A673 (cell line): ENCODE measurements around the gene PVALB. TPM values are rescaled to one million over a fixed set of nuclear protein-coding genes. Genes with fewer than 3 reads are reported as not detected.

ENCODE experiments used
- BruUV-seq: library from RNA; stranded (reverse); fragments of 400-500 nt; replicated peaks from 2 replicates; lab custom pipeline; 2021; lab: Mats Ljungman, UMichigan
- CTCF ChIA-PET: fragments of 300-600 bp; sonication (Branson Sonifier 250); formaldehyde crosslinking; loops from one replicate; lab custom pipeline; 2022; ENCODE audit warnings: antibody characterized with exemption; lab: Charles Lee
- POLR2A ChIA-PET: fragments of 300-600 bp; sonication (Branson Sonifier 250); formaldehyde crosslinking; loops from one replicate; lab custom pipeline; 2022; ENCODE audit warnings: antibody characterized with exemption; ENCODE audit not compliant: low non-redundant PET; lab: Charles Lee
- DNase-seq: peaks from one replicate; pipeline ENCODE4 v3.0.0-alpha.2; 2015; ENCODE audit warnings: low spot score
- H3K27ac ChIP-seq: fragments of 200-600 bp; sonication (generic); 2 replicates; pipeline ENCODE4 v1.5.1; 2016; ENCODE audit warnings: mixed run types, low read depth, mild to moderate bottlenecking, mixed read lengths, antibody characterized with exemption, low read length; ENCODE audit not compliant: poor library complexity, severe bottlenecking
- H3K27me3 ChIP-seq: fragments of 200-600 bp; sonication (generic); replicated peaks from 2 replicates; pipeline ENCODE4 v1.6.1; 2017; ENCODE audit warnings: mixed run types, low read depth, mild to moderate bottlenecking, mixed read lengths, antibody characterized with exemption, low read length; ENCODE audit not compliant: insufficient read depth, poor library complexity
- H3K36me3 ChIP-seq: fragments of 200-600 bp; sonication (generic); 2 replicates; pipeline ENCODE4 v1.6.1; 2016; ENCODE audit warnings: mixed run types, mild to moderate bottlenecking, mixed read lengths, antibody characterized with exemption, low read length; ENCODE audit not compliant: insufficient read depth, poor library complexity, severe bottlenecking
- H3K4me1 ChIP-seq: fragments of 200-600 bp; sonication (generic); 2 replicates; pipeline ENCODE4 v1.6.1; 2017; ENCODE audit warnings: mixed run types, mild to moderate bottlenecking, mixed read lengths, antibody characterized with exemption, low read length; ENCODE audit not compliant: insufficient read depth, poor library complexity, severe bottlenecking
- H3K4me3 ChIP-seq: fragments of 200-600 bp; sonication (generic); 2 replicates; pipeline ENCODE4 v1.5.1; 2016; ENCODE audit warnings: low read depth, mixed run types, mild to moderate bottlenecking, mixed read lengths, low read length; ENCODE audit not compliant: poor library complexity, severe bottlenecking
- H3K9me3 ChIP-seq: fragments of 200-600 bp; sonication (generic); 2 replicates; pipeline ENCODE4 v1.6.1; 2016; ENCODE audit warnings: mixed run types, low read depth, mild to moderate bottlenecking, mixed read lengths, antibody characterized with exemption, low read length; ENCODE audit not compliant: poor library complexity, severe bottlenecking
- CTCF ChIP-seq: fragments of 300-800, 200-600 bp; sonication (generic); conservative IDR thresholded peaks from 2 replicates; pipeline ENCODE4 v1.5.1; 2017; ENCODE audit warnings: low read depth, mild to moderate bottlenecking, antibody characterized with exemption, low read length, moderate library complexity, mixed read lengths
- EZH2 ChIP-seq: fragments of 200-600 bp; sonication (generic); IDR thresholded peaks from 2 replicates; pipeline ENCODE4 v1.6.1; 2017; ENCODE audit warnings: borderline replicate concordance, low read depth, mild to moderate bottlenecking, mixed read lengths, antibody characterized with exemption, low read length; ENCODE audit not compliant: poor library complexity, severe bottlenecking
- intact Hi-C: fragments of 100-400 bp; cut with micrococcal nuclease; formaldehyde crosslinking; loops from one replicate; pipeline ENCODE4 v1.10.0; 2022; ENCODE audit not compliant: unreplicated experiment
- total RNA-seq: library from RNA; stranded (reverse); gene quantifications from 2 replicates; pipeline ENCODE4 v1.2.3, GENCODE V29; 2021

The PVALB gene
- total RNA-seq, 1 experiment from 2014 or later, result not detected

- Histone ChIP-seq H3K9me3 (no peaks in the 10 kb centered on the region), H3K4me1 (no peaks in the 10 kb centered on the region), H3K27me3 (peaks cover 12% of the 10 kb centered on the region), H3K27ac (no peak overlapping the region), H3K36me3 (no peaks in the 10 kb centered on the region), H3K4me3 (no peak overlapping the region)
- intact Hi-C loops, result no loop called here
- TF ChIP-seq CTCF (no peak), EZH2 (no peak)
- BruUV-seq, result no TSS peak
- ChIA-PET POLR2A (no interaction called here), CTCF (interaction anchor here (0.5 kb wide), 1 partner anchor 45 kb away, joined by 5 read pairs; no protein-coding TSS in a partner anchor)
- no peak for DNase-seq
Measured at GRCh38 chr22:36858966-36859365, 42.1 kb upstream of the PVALB start.

- Histone ChIP-seq H3K27ac (no peak overlapping the region), H3K4me3 (no peak overlapping the region), H3K9me3 (no peaks in the 10 kb centered on the region), H3K4me1 (no peaks in the 10 kb centered on the region), H3K36me3 (no peaks in the 10 kb centered on the region), H3K27me3 (peaks cover 12% of the 10 kb centered on the region)
- DNase-seq, result no peak
- ChIA-PET CTCF (interaction anchor here (0.5 kb wide), 1 partner anchor 15 kb away, joined by 4 read pairs; no protein-coding TSS in a partner anchor), POLR2A (no interaction called here)
- intact Hi-C loops, result no loop called here
- TF ChIP-seq EZH2 (no peak), CTCF (no peak)
- BruUV-seq, result no TSS peak
Measured at GRCh38 chr22:36858156-36858555, 41.3 kb upstream of the PVALB start.

- no TSS peak for BruUV-seq
- CTCF ChIA-PET, result interaction anchor here (1.0 to 1.3 kb wide), 4 partner anchors 10 to 294 kb away, joined by 3 to 8 read pairs (median 6); no protein-coding TSS in a partner anchor
Measured at GRCh38 chr22:36856792-36857135, 39.9 kb upstream of the PVALB start.

More at GRCh38 chr22:36856792-36857135, 39.9 kb upstream of the PVALB start:
- Histone ChIP-seq H3K36me3 (no peaks in the 10 kb centered on the region), H3K9me3 (no peaks in the 10 kb centered on the region), H3K4me3 (no peak overlapping the region), H3K4me1 (no peaks in the 10 kb centered on the region), H3K27me3 (peaks cover 12% of the 10 kb centered on the region), H3K27ac (no peak overlapping the region)
- no peak for DNase-seq
- POLR2A ChIA-PET, result no interaction called here
- intact Hi-C loops, result loop anchor here (1.0 kb wide), 3 partner anchors 74 to 310 kb away; no protein-coding TSS in a partner anchor
- TF ChIP-seq CTCF (no peak), EZH2 (no peak)
